ENCODE data around the gene UBXN10.

GRCh38 chr1:20197329-20197791, 11.5 kb downstream of the UBXN10 start:
- TF ChIP-seq CTCF (IDR thresholded peaks at IDR 0.05) (no peak), POLR2A (IDR thresholded peaks at IDR 0.05) (no peak)
